Common myeloid progenitor, CD34-positive (primary cell): ENCODE measurements around the gene INPP4B.

Experiments
- CTCF ChIA-PET: fragments of 350-600 bp; sonication (Branson Sonifier 250); formaldehyde crosslinking; loops from one replicate; lab custom pipeline; 2021; ENCODE audit warnings: antibody characterized with exemption; lab: Charles Lee
- POLR2A ChIA-PET: fragments of 350-600 bp; sonication (Branson Sonifier 250); formaldehyde crosslinking; loops from one replicate; lab custom pipeline; 2021; ENCODE audit warnings: antibody characterized with exemption; lab: Charles Lee
- DNase-seq, 3 donors: peaks; one replicate each; pipeline versions ENCODE4 v3.0.0 to v3.0.0-alpha.2; 2013
- H3K27ac ChIP-seq, 2 experiments: 1 replicate in 1 of 2; 2 replicates in 1 of 2; pipeline ENCODE4 v1.7.0; 2013; ENCODE audit warnings: inconsistent platforms in 2 of 2, low read length in 2 of 2, mild to moderate bottlenecking in 2 of 2, low read depth in 1 of 2, moderate library complexity in 1 of 2; ENCODE audit not compliant: severe bottlenecking in 2 of 2, insufficient read depth in 1 of 2, poor library complexity in 1 of 2
- H3K27me3 ChIP-seq, 5 experiments: replicated peaks in 2 of 5; 1 replicate in 3 of 5; 2 replicates in 2 of 5; pipeline versions ENCODE4 v1.6.1 to v1.7.0; 2013; ENCODE audit warnings: low read length in 4 of 5, mild to moderate bottlenecking in 2 of 5, moderate library complexity in 2 of 5, inconsistent platforms in 1 of 5; ENCODE audit not compliant: insufficient read depth in 5 of 5, control insufficient read depth in 4 of 5
- H3K36me3 ChIP-seq, 4 experiments: 1 replicate in 2 of 4; 2 replicates in 2 of 4; pipeline versions ENCODE4 v1.6.1 to v1.7.0; 2013; ENCODE audit warnings: low read length in 3 of 4, control low read depth in 1 of 4, mild to moderate bottlenecking in 1 of 4; ENCODE audit not compliant: control insufficient read depth in 4 of 4, insufficient read depth in 4 of 4
- H3K4me1 ChIP-seq, 4 experiments: 1 replicate in 3 of 4; 2 replicates in 1 of 4; pipeline versions ENCODE4 v1.6.1 to v1.7.1; 2013; ENCODE audit warnings: low read length in 3 of 4, mild to moderate bottlenecking in 3 of 4, control low read depth in 1 of 4, inconsistent platforms in 1 of 4, moderate library complexity in 1 of 4; ENCODE audit not compliant: control insufficient read depth in 4 of 4, insufficient read depth in 4 of 4; ENCODE audit errors: control extremely low read depth in 1 of 4
- H3K4me3 ChIP-seq, 7 experiments: 1 replicate in 4 of 7; 2 replicates in 3 of 7; pipeline versions ENCODE4 v1.5.1 to v1.7.0; 2013; ENCODE audit warnings: mild to moderate bottlenecking in 7 of 7, low read length in 6 of 7, moderate library complexity in 6 of 7, inconsistent platforms in 2 of 7, low read depth in 2 of 7, control low read depth in 1 of 7; ENCODE audit not compliant: insufficient read depth in 4 of 7, control insufficient read depth in 1 of 7; ENCODE audit errors: extremely low read depth in 1 of 7
- H3K9me3 ChIP-seq, 5 experiments: 1 replicate in 4 of 5; 2 replicates in 1 of 5; pipeline versions ENCODE4 v1.6.1 to v1.7.1; 2013; ENCODE audit warnings: low read length in 4 of 5, mild to moderate bottlenecking in 2 of 5, inconsistent platforms in 1 of 5, low read depth in 1 of 5, moderate library complexity in 1 of 5; ENCODE audit not compliant: control insufficient read depth in 4 of 5, insufficient read depth in 2 of 5; ENCODE audit errors: control extremely low read depth in 1 of 5
- WGBS: methylation state at CpG from one replicate; pipeline ENCODE4 v1.1.5; 2013; ENCODE audit not compliant: insufficient coverage; 5-methylcytosine and 5-hydroxymethylcytosine counted together

The INPP4B gene

GRCh38 chr4:142832022-142832421, 14.1 kb downstream of the INPP4B start:
- H3K27ac ChIP-seq, result peak overlapping the region; percentile 34 to 66
- no peaks in the 10 kb centered on the region for H3K27me3 ChIP-seq
- H3K9me3 ChIP-seq, result no peaks in the 10 kb centered on the region
- CTCF ChIA-PET, result interaction anchor here (0.5 to 1.4 kb wide), 8 partner anchors 9 to 477 kb away, joined by 3 to 4 read pairs (median 3); no protein-coding TSS in a partner anchor
- H3K4me3 ChIP-seq, result peak overlapping the region in 4 of 7 experiments; percentile 2 to 58 (median 40)
- H3K36me3 ChIP-seq, result peaks cover 0 to 4% (median 0%) of the 10 kb centered on the region in 4 experiments
- peaks cover 3 to 27% (median 9%) of the 10 kb centered on the region in 4 experiments for H3K4me1 ChIP-seq
- 17% methylated on average over 4 of the region's 5 CpGs for WGBS
- DNase-seq, result peak in 2 of 3 donors; percentile 60 to 73
- POLR2A ChIA-PET, result interaction anchor here (0.6 kb wide), 1 partner anchor 357 kb away, joined by 3 read pairs; no protein-coding TSS in a partner anchor

- no peak overlapping the region for H3K27ac ChIP-seq
- DNase-seq, result no peak
- peaks cover 0 to 8% (median 1%) of the 10 kb centered on the region in 4 experiments for H3K36me3 ChIP-seq
- no peaks in the 10 kb centered on the region for H3K27me3 ChIP-seq
- no peak overlapping the region for H3K4me3 ChIP-seq
- ChIA-PET CTCF (interaction anchor here (0.9 to 2.3 kb wide), 7 partner anchors 9 to 474 kb away, joined by 3 to 13 read pairs (median 3); no protein-coding TSS in a partner anchor), POLR2A (interaction anchor here (0.7 kb wide), 1 partner anchor 27 kb away, joined by 4 read pairs; no protein-coding TSS in a partner anchor)
- peaks cover 0 to 13% (median 2%) of the 10 kb centered on the region in 4 experiments for H3K4me1 ChIP-seq
- peaks cover 0 to 2% (median 0%) of the 10 kb centered on the region in 5 experiments for H3K9me3 ChIP-seq
- 98% methylated on average over 4 of the region's 4 CpGs for WGBS
Observed at GRCh38 chr4:142826503-142827241, 19.4 kb downstream of the INPP4B start.

DNA sequence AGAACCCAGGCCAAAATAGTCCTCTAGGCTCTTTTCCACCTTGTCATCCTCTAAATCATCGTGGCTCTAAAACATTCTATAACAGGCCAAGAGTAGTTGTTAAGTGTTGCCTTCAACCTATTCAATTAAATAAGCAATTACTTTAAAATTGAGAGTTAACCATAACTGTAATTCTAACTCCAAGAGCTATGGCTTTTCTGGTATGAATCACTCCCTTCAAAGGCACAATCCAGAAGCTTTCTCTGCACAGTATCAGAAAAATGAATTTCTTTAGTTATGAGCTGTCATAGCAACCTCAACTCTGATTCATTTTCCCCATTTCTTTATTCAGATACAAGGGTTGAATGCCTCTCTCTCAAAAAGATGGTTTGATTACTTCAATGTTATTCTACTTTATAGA, 21.7 kb downstream of the INPP4B start:
- DNase-seq, result peak in 1 of 3 donors; percentile 40
- no peak overlapping the region for H3K4me3 ChIP-seq
- ChIA-PET POLR2A (interaction anchor here (0.5 kb wide), 1 partner anchor 190 kb away, joined by 4 read pairs; no protein-coding TSS in a partner anchor), CTCF (no interaction called here)
- H3K27me3 ChIP-seq, result no peaks in the 10 kb centered on the region
- H3K36me3 ChIP-seq, result peaks cover 0 to 17% (median 1%) of the 10 kb centered on the region in 4 experiments
- peaks cover 0 to 10% (median 2%) of the 10 kb centered on the region in 5 experiments for H3K9me3 ChIP-seq
- no peak overlapping the region for H3K27ac ChIP-seq
- peaks cover 0 to 11% (median 0%) of the 10 kb centered on the region in 4 experiments for H3K4me1 ChIP-seq
- no CpG with 5 or more reads among the region's 1 CpG for WGBS

GRCh38 chr4:142823796-142824195, 22.3 kb downstream of the INPP4B start:
- CTCF ChIA-PET, result interaction anchor here (0.8 to 1.6 kb wide), 5 partner anchors 8 to 24 kb away, joined by 3 to 5 read pairs (median 3); no protein-coding TSS in a partner anchor
- H3K27ac ChIP-seq, result no peak overlapping the region
- H3K4me1 ChIP-seq, result peaks cover 3 to 17% (median 4%) of the 10 kb centered on the region in 4 experiments
- POLR2A ChIA-PET, result interaction anchor here (0.5 kb wide), 1 partner anchor 190 kb away, joined by 4 read pairs; no protein-coding TSS in a partner anchor
- no CpG with 5 or more reads among the region's 1 CpG for WGBS
- peaks cover 0 to 10% (median 2%) of the 10 kb centered on the region in 5 experiments for H3K9me3 ChIP-seq
- H3K36me3 ChIP-seq, result peaks cover 0 to 13% (median 1%) of the 10 kb centered on the region in 4 experiments
- DNase-seq, result no peak
- H3K4me3 ChIP-seq, result no peak overlapping the region
- H3K27me3 ChIP-seq, result no peaks in the 10 kb centered on the region

- WGBS, result 70% methylated on average over 4 of the region's 4 CpGs
Observed at GRCh38 chr4:142818476-142818875, 27.6 kb downstream of the INPP4B start.

GRCh38 chr4:142818031-142818430, 28.1 kb downstream of the INPP4B start:
- Histone ChIP-seq H3K36me3 (peaks cover 0 to 13% (median 1%) of the 10 kb centered on the region in 4 experiments), H3K27me3 (no peaks in the 10 kb centered on the region), H3K4me3 (peak overlapping the region in 6 of 7 experiments; percentile 16 to 56 (median 32)), H3K27ac (peak overlapping the region; percentile 88 to 94), H3K9me3 (peaks cover 0 to 8% (median 2%) of the 10 kb centered on the region in 5 experiments), H3K4me1 (peaks cover 25 to 55% (median 39%) of the 10 kb centered on the region in 4 experiments)
- ChIA-PET POLR2A (no interaction called here), CTCF (interaction anchor here (0.7 to 1.8 kb wide), 4 partner anchors 9 to 17 kb away, joined by 3 to 6 read pairs (median 4); no protein-coding TSS in a partner anchor)
- WGBS, result 20% methylated on average over 1 of the region's 1 CpG
- peak; percentile 36 to 80 (median 69) for DNase-seq

More at GRCh38 chr4:142818476-142818875, 27.6 kb downstream of the INPP4B start:
- DNase-seq, result peak in 1 of 3 donors; percentile 35
- H3K9me3 ChIP-seq, result peaks cover 0 to 8% (median 2%) of the 10 kb centered on the region in 5 experiments
- H3K36me3 ChIP-seq, result peaks cover 0 to 13% (median 1%) of the 10 kb centered on the region in 4 experiments
- CTCF ChIA-PET, result interaction anchor here (1.0 to 1.8 kb wide), 2 partner anchors 13 to 14 kb away, joined by 3 to 4 read pairs; no protein-coding TSS in a partner anchor
- H3K27ac ChIP-seq, result peak overlapping the region; percentile 88 to 94
- H3K4me3 ChIP-seq, result peak overlapping the region in 3 of 7 experiments; percentile 29 to 56 (median 35)
- H3K27me3 ChIP-seq, result no peaks in the 10 kb centered on the region
- POLR2A ChIA-PET, result no interaction called here
- H3K4me1 ChIP-seq, result peaks cover 25 to 55% (median 39%) of the 10 kb centered on the region in 4 experiments
